Panc1 (cell line): Measurements from ENCODE around the gene COL4A4.

Source experiments
- CTCF ChIP-seq: fragments of 450-650 bp; IDR thresholded peaks from 2 replicates; pipeline ENCODE4 v1.5.1; 2017; ENCODE audit warnings: mild to moderate bottlenecking
- POLR2AphosphoS5 ChIP-seq: IDR thresholded peaks from 2 replicates; pipeline ENCODE4 v1.6.1; 2012; ENCODE audit warnings: mild to moderate bottlenecking, low read depth, low read length, moderate library complexity
- REST ChIP-seq, 2 experiments: IDR thresholded peaks; 2 replicates each; pipeline ENCODE4 v1.6.1; 2011 to 2012; ENCODE audit warnings: low read depth in 2 of 2, control low read depth in 1 of 2, low read length in 1 of 2, mild to moderate bottlenecking in 1 of 2, moderate library complexity in 1 of 2; ENCODE audit not compliant: insufficient read depth in 1 of 2
- TCF7L2 ChIP-seq: IDR thresholded peaks from 2 replicates; pipeline ENCODE4 v1.6.1; 2011; ENCODE audit warnings: mild to moderate bottlenecking, low read depth, low read length, inconsistent platforms

DNA sequence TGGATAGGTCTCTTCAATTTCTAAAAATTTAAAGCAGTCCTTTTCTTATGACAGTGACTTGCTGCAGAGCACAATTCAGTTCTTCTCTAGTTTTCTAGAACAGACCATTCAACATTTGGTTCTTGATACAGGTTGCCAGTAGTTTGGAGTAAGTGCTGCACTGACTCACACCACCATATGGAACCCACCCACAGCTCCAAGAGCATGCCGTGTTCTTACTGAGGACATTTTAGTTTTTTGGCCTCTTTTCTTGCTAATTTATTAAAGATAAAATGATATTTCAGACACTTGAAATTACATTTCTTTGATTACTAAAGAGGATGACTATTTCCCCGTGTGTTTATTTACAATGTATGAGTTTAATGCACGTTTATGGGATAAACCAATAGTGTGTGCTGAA lies 120.0 kb downstream of the COL4A4 start:
- no peak for TF ChIP-seq CTCF
- TF ChIP-seq TCF7L2: no peak
- TF ChIP-seq POLR2AphosphoS5: no peak
- TF ChIP-seq REST (IDR thresholded peaks at IDR 0.05; ENCODE audit: insufficient read depth in 1 of 2, low read depth in 2 of 2, low read length in 1 of 2): no peak
